Stimulated activated CD8-positive, alpha-beta memory T cell treated with anti-CD3 and anti-CD28 coated beads, Interleukin-12 subunit alpha, Interleukin-12 subunit beta, amount 100 ng/mL, for 24 hours (primary cell): Measurements from ENCODE around the gene CPNE2.
"Not testable (repeated sequence)": the region's sequence is repeated elsewhere in the genome, so short reads cannot be mapped to it uniquely, and the experiment has no call there.

Experiments
- DNase-seq: peaks from one replicate; pipeline ENCODE4 v3.0.0-alpha.2; 2020; ENCODE audit errors: extremely low read depth

CPNE2 gene

GRCh38 chr16:57167538-57167937 lies 75.2 kb downstream of the CPNE2 start:
- DNase-seq: no peak

- no peak for DNase-seq
Measured at GRCh38 chr16:57167953-57168352, 75.6 kb downstream of the CPNE2 start.

GRCh38 chr16:57169327-57169726 lies 76.9 kb downstream of the CPNE2 start:
- DNase-seq: no peak

- DNase-seq: no peak
Measured at GRCh38 chr16:57172721-57173290, 80.4 kb downstream of the CPNE2 start.

GRCh38 chr16:57175896-57176295 lies 83.5 kb downstream of the CPNE2 start:
- DNase-seq: no peak

GRCh38 chr16:57178196-57178595 lies 85.8 kb downstream of the CPNE2 start:
- DNase-seq: no peak

- DNase-seq: no peak
Measured at GRCh38 chr16:57178793-57179212, 86.4 kb downstream of the CPNE2 start.

GRCh38 chr16:57179215-57179828 lies 86.9 kb downstream of the CPNE2 start:
- DNase-seq: no peak

- DNase-seq: no peak
Measured at GRCh38 chr16:57184113-57184512, 91.7 kb downstream of the CPNE2 start.

GRCh38 chr16:57184887-57185445 lies 92.6 kb downstream of the CPNE2 start:
- DNase-seq: no peak

- no peak for DNase-seq
Measured at GRCh38 chr16:57185446-57185944, 93.1 kb downstream of the CPNE2 start.

GRCh38 chr16:57185945-57186871 lies 93.8 kb downstream of the CPNE2 start, which contains the start of the genes PSME3IP1 and RSPRY1:
PSME3IP1 (minus strand) TSS chr16:57186039; CDS start chr16:57173854, 12,185 bp downstream.
RSPRY1 (plus strand) TSS chr16:57186329; CDS start chr16:57204659, 18,330 bp downstream.
- DNase-seq: peak; percentile 90

- DNase-seq: no peak
Measured at GRCh38 chr16:57186872-57187854, 94.8 kb downstream of the CPNE2 start.

GRCh38 chr16:57187902-57188710 lies 95.7 kb downstream of the CPNE2 start:
- DNase-seq: not testable (repeated sequence)

- no peak for DNase-seq
Measured at GRCh38 chr16:57188711-57189002, 96.3 kb downstream of the CPNE2 start.

GRCh38 chr16:57189527-57189926 lies 97.1 kb downstream of the CPNE2 start:
- DNase-seq: not testable (repeated sequence)

GRCh38 chr16:57190136-57190535 lies 97.8 kb downstream of the CPNE2 start:
- no peak for DNase-seq

- no peak for DNase-seq
Measured at GRCh38 chr16:57191056-57191571, 98.7 kb downstream of the CPNE2 start.

- DNase-seq: no peak
Measured at GRCh38 chr16:57192146-57192545, 99.8 kb downstream of the CPNE2 start.
